ENCODE data around the gene SPRYD3.

GRCh38 chr12:53120685-53121525, 41.7 kb upstream of the SPRYD3 start:
- TF ChIP-seq POLR2A (IDR thresholded peaks at IDR 0.05; ENCODE audit: low read depth, low read length) (no peak), TAF1 (IDR thresholded peaks at IDR 0.05; ENCODE audit: low read depth, low read length) (no peak), POLR2AphosphoS5 (IDR thresholded peaks at IDR 0.05; ENCODE audit: low read depth, low read length) (no peak), SPI1 (IDR thresholded peaks at IDR 0.05; ENCODE audit: low read depth, low read length) (no peak), POU2F2 (IDR thresholded peaks at IDR 0.05; ENCODE audit: low read depth, low read length) (no peak), PAX5 (IDR thresholded peaks at IDR 0.05; ENCODE audit: insufficient read depth, low read length, severe bottlenecking) (no peak)
